Iris pigment epithelial cell (primary cell): ENCODE results near the gene TMEM123.

Experiments used
- DNase-seq: peaks from one replicate; pipeline ENCODE4 v3.0.0-alpha.2; 2011; ENCODE audit warnings: low read depth

The TMEM123 gene, protein sequence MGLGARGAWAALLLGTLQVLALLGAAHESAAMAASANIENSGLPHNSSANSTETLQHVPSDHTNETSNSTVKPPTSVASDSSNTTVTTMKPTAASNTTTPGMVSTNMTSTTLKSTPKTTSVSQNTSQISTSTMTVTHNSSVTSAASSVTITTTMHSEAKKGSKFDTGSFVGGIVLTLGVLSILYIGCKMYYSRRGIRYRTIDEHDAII

GRCh38 chr11:102452461-102453301 is at the start of gene TMEM123:
Gene TMEM123 (minus strand): TSS chr11:102452765. CDS start chr11:102452623, 142 bp downstream.
- DNase-seq: peak; percentile 55

DNA sequence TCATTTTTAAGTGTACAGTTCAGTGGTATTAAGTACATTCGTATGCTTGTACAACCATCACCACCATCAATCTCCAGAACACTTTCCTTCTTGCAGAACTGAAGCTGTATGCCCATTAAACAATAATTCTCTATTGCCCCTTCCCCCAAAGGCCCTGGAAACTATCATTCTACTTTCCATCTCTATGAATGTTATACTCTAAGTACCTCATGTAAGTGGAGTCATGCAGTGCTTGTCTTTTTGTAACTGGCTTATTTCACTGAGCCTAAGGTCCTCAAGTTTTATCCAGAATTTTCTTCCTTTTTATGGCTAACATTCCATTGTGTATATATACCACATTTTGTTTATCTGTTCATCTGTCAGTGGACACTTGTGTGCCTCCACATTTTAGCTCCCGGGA is 48.3 kb upstream of the TMEM123 start:
- no peak for DNase-seq

DNA sequence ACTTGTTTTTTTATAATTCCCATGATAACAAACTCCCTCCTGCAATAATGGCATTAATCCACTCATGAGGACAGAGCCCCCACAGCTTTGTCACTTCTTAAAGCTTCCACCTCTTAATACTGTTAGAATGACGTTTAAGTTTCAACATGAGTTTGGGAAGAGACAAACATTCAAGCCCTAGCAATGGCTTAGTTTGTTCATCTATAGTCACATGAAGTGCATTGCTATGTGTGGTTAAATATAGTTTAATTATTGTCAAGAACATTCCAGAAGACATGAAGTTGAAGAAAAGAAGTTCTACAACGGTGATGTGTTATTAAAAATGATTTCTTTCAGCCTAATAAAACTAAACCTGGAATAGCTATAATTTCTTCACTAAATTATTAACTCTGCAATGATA is 47.4 kb upstream of the TMEM123 start:
- DNase-seq: no peak

- no peak for DNase-seq
Measured at GRCh38 chr11:102499151-102499550, 46.6 kb upstream of the TMEM123 start.

GRCh38 chr11:102497061-102497460 is 44.5 kb upstream of the TMEM123 start:
- peak; percentile 59 for DNase-seq

- DNase-seq: peak; percentile 85
Measured at GRCh38 chr11:102495161-102496042, 42.8 kb upstream of the TMEM123 start.

DNA sequence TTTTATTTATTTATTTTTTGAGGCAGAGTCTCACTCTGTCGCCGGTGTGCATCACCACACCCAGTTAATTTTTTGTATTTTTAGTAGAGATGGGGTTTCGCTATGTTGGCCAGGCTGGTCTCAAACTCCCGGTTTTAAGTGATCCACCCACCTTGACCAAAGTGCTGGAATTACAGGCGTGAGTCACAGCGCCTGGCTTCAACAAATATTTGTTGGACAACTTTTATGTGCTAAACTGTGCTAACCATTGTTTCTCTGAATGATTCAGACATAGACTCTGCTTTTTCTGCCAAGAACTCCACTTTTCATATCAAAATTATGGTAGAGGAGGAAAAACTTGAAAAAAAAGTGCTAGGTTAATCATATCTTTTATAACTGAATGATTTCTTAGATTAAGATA is 41.7 kb upstream of the TMEM123 start:
- peak; percentile 42 for DNase-seq

DNA sequence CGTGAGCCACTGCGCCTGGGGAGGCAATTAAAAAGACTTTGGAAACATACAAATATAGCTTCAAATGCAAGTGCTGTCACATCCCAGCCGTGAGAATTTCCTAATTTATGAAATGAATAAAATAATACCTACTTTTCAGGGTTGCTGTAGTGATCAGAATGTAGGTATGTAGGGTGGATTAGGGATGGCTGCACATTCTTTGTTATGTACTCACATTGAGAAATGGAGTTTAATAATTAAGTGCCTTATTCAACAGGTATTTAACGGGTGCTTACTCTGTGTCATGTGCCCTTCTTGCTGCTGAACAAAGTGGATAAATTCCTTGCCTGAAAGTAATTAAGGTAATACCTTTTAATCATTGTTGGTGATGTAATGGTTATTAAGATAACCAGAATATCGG is 41.0 kb upstream of the TMEM123 start:
- DNase-seq: no peak

- DNase-seq: no peak
Measured at GRCh38 chr11:102491969-102492368, 39.4 kb upstream of the TMEM123 start.

DNA sequence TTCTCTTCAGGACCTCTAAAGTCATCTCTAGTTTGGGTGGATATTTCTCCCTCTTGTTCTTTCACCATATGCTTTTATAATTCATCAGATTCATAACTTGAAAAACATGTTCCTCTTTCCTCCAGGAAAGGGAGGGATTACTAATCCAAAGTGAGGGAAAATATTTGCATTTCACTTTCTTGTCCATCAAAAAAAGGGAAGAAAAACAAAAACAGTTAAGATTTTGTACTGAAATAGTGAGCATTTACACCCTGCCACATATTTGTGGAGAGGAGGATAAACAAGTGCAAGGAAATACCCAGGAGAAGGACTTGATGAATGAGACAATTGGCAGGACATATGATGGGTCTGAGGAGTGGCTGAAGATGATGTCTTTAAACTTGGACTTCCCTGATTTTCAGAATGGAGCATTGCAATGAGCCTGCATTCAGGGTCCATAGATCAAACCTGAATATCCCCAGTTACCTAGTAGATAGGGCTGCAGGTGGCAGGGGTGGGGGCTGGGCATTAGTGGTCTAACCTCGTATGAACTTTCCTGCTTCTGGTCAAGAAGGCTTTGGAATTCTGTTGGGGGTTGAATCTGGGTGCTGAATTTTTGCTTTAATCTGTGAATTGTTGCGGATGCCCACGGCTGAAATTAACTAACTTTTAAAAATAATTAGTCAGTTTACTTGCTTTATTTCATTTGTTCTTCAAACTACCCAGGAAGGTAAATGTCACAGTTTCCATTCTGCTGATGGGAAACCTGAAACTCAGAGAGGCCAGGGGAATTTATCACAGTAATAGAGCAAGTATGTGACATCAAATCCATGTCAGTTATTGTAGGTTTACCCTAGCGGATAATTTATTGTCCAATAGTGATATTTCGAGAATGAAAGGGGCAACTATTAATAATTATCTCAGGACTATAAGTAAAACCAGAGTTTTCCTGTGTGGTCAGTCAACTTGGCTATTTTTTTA is 36.9 kb upstream of the TMEM123 start:
- no peak for DNase-seq

DNA sequence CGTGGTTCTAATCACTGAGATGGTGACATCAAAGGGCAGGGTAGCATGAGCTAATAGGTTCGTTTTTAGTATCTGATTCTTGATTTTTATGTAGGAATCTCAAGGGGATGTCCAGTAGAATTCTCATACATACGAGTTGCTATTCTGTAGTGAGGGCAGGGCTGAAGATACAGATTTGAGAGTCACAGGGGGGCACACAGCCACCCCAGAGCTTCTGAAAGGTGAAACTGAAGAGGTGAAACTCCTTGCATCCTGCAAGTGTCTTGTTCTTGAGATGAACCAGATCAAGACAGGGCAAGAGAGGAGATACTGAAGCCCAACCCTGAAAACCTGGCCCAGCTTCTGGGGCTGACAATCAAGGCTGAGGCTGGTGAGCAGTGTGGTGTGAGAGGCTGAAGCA is 35.6 kb upstream of the TMEM123 start:
- no peak for DNase-seq

GRCh38 chr11:102487214-102487613 is 34.6 kb upstream of the TMEM123 start:
- no peak for DNase-seq

DNA sequence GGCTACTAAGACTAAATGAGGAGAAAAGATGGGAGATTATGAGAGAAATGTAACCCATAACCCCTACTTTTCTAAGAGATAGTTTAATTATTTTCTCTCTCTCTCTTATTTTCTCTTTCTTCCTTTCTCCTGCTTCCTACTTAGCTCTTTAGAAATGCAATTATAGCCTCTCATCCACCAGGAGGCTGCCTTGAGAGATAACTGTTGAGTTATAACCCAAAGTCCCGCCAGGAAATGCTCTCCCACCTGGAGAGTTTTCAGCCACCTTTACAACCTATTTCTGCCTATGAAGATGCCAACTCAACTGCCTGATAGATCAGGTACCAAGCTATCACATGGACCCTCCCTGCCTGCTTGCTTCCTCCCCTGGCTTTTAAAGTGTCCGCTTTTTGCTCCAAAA is 34.0 kb upstream of the TMEM123 start:
- DNase-seq: no peak

GRCh38 chr11:102485095-102485722 is 32.6 kb upstream of the TMEM123 start:
- peak; percentile 50 for DNase-seq

- no peak for DNase-seq
Measured at GRCh38 chr11:102482433-102482832, 29.9 kb upstream of the TMEM123 start.

DNA sequence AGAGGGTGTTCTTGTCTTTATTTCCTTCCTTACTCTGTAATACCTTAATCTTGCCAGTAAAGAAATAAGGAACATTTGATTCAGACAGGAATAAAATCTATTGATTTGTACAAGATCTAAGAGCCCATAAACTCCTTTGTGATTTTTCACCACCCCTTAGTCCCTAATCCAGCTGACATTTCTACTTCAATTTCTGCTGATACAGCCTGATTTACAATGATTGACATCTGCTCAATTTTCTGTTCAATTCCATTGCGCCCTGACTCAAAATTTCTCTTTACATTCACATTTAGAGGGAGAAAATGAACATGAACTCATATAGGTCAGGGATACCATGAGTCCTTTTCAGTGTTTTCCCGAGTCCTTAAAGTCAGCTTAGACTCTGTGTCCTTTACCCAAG is 27.2 kb upstream of the TMEM123 start:
- no peak for DNase-seq

- DNase-seq: no peak
Measured at GRCh38 chr11:102478673-102479299, 26.2 kb upstream of the TMEM123 start.

DNA sequence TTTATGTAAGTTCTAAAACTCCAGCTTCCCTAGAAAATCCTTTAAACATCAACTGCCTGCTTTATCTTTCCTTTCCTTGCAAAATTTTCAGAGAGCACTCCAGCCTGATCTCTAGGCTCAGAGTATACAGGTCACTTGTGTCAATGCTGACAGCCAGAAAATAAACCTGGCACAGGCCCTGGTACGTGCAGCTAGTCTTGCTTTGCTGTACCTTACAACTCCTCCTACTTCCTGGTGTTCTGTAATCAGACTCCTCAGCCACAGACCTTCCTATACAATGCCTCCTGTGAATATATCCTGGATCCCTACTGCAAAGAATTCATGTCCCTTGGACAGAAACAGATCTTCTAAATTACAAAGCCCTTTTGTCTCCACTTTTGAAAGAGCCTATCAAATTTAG is 24.2 kb upstream of the TMEM123 start:
- peak; percentile 47 for DNase-seq

DNA sequence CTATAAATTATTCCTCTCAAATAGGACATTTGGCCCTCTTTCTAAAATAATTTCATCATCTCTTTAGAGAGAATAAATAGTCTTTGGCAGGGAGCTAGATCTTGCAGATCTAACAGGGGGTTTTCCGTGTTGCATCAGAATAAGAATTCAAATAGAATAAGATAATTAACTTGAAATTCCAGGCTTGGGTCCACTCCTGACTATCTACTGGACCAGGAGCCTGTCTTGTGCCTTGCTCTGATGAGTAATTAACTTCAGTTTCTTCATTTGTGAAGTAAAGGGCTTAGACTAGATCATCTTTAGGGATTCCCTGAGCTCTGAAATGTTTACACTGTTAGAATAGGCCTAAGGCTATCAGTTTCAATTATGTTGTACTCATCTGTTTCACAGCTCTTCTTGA is 23.5 kb upstream of the TMEM123 start:
- peak; percentile 64 for DNase-seq

- no peak for DNase-seq
Measured at GRCh38 chr11:102473543-102473942, 21.0 kb upstream of the TMEM123 start.
